ENCODE measurements around the gene RAB15. TPM values are rescaled to one million over a fixed set of nuclear protein-coding genes. Genes with fewer than 3 reads are reported as not detected.
A peak's percentile ranks its signal among the peaks of the same experiment; 100 is the strongest.

RAB15 gene
- total RNA-seq: 16.5 and 17.9 TPM in 2 replicates
- long read RNA-seq, partial matches to known transcripts: 0 of 3 reads
- long read RNA-seq, other reads (novel, unspliced or antisense): 3 of 3 reads

DNA sequence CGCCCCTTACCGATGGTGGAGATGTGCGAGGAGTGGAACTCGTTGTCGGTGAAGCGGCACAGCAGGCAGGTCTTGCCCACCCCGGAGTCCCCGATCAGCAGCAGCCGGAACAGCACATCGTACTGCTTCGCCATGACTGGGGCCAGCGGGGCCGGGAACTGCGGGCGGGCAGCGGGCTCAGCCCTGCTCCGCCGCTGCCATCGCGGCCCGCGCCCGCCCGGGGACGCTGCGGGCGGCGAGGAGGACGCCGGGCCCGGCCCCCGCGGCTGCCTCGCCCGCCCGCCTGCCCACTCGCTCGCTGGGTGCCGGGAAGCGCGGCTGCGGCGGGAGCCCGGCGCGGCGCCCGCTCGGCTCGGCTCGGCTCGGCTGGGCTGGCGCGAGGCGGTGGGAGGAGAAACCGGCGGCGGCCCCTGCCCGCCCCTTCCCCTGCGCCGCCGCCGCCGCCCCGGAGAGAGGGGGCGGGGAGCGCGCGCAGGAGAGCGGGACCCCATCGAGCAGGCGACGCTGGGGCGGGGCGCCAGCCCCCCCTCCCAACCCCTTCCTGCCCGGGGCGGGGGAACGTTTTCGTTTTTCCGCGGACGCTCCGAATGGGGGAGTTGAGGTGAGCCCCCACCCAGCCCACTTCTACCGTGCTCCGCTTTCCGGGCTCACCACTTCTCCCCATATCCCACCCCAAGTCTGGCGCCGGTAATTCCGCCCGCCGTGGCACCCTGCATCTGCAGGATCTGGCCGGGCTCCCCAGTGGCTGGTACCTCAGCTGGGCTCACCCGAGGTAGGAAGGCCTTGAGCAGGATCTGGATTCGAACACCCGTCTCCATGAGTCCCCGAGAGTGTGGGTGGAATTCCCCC, at the start of gene RAB15:
TSS of gene RAB15 (minus strand) at position 394 of the 849 bp plus-strand sequence. CDS start at position 134, 260 bp downstream.
- no peak within 1 kb of the TSS for H3K27ac Mint-ChIP-seq (ENCODE audit: unreplicated experiment)
- peak within 1 kb of the TSS; percentile 90 for H3K4me3 Mint-ChIP-seq
- H3K36me3 Mint-ChIP-seq (ENCODE audit: low read depth): no peaks in the 10 kb centered on the region
- TF ChIP-seq CTCF (conservative IDR thresholded peaks at IDR 0.05): no peak
- peaks cover 12% of the 10 kb centered on the region for H3K4me1 Mint-ChIP-seq
- peak; percentile 43 for DNase-seq (ENCODE audit: low read depth, low spot score)
- H3K27me3 Mint-ChIP-seq (ENCODE audit: low read depth): peaks cover 26% of the 10 kb centered on the region
- H3K9me3 Mint-ChIP-seq: no peaks in the 10 kb centered on the region

GRCh38 chr14:65019944-65020566, 47.9 kb upstream of the RAB15 start:
- Mint-ChIP-seq H3K9me3 (no peaks in the 10 kb centered on the region), H3K27ac (ENCODE audit: unreplicated experiment) (no peak overlapping the region), H3K4me1 (peaks cover 23% of the 10 kb centered on the region), H3K36me3 (ENCODE audit: low read depth) (peaks cover 2% of the 10 kb centered on the region), H3K4me3 (no peak overlapping the region), H3K27me3 (ENCODE audit: low read depth) (no peaks in the 10 kb centered on the region)
- TF ChIP-seq CTCF (conservative IDR thresholded peaks at IDR 0.05): peak; percentile 83
- DNase-seq (ENCODE audit: low read depth, low spot score): peak; percentile 24

DNA sequence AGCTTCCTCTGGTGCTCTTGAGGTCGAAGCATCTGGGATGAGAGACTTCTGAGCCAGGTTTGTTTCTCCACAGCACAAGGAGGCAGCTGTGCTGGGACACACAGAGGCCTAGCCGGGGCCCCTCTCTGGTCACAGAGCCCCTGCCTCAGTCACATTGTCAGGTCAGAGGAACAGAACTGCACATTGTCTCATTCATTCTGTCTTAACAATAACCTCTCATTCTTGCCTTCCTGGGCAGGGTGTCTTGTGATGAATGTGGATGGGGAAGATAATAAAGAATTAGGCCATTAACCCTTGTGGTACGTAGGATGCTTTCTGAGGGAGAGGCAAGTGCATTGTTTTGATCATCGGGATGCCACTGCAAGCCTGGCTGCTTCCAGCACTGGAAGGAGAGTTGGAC, 44.3 kb upstream of the RAB15 start:
- Mint-ChIP-seq H3K9me3 (no peaks in the 10 kb centered on the region), H3K27me3 (ENCODE audit: low read depth) (no peaks in the 10 kb centered on the region)
- TF ChIP-seq CTCF (conservative IDR thresholded peaks at IDR 0.05): no peak

GRCh38 chr14:65015391-65015790, 43.3 kb upstream of the RAB15 start:
- Mint-ChIP-seq H3K4me1 (peaks cover 23% of the 10 kb centered on the region), H3K36me3 (ENCODE audit: low read depth) (peaks cover 2% of the 10 kb centered on the region), H3K27me3 (ENCODE audit: low read depth) (no peaks in the 10 kb centered on the region), H3K27ac (ENCODE audit: unreplicated experiment) (no peak overlapping the region), H3K4me3 (no peak overlapping the region), H3K9me3 (no peaks in the 10 kb centered on the region)
- no peak for TF ChIP-seq CTCF (conservative IDR thresholded peaks at IDR 0.05)
- DNase-seq (ENCODE audit: low read depth, low spot score): no peak

More for the DNA sequence above, 44.3 kb upstream of the RAB15 start:
- peak overlapping the region; percentile 78 for H3K27ac Mint-ChIP-seq (ENCODE audit: unreplicated experiment)
- H3K36me3 Mint-ChIP-seq (ENCODE audit: low read depth): peaks cover 2% of the 10 kb centered on the region
- H3K4me3 Mint-ChIP-seq: peak overlapping the region; percentile 7
- no peak for DNase-seq (ENCODE audit: low read depth, low spot score)
- H3K4me1 Mint-ChIP-seq: peaks cover 23% of the 10 kb centered on the region

DNA sequence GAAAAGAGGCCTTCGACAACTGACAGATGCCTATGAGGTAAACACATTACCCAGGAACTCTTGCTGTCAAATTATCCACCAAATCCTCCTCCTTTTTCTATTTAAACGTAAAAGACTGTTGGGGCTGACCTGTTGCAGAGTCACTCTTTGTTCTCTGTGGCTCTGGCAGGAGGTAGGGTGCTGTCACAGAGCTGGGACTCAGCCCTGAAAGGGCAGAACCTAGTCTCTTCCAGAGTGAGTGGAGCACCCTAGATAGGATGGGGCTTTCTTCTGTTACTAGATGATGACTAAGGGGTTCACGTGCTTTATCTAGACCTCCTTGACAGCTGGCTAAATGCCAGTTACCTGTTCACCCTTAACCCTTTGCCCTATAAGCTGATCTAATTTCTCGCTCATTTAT, 40.2 kb upstream of the RAB15 start:
- DNase-seq (ENCODE audit: low read depth, low spot score): no peak
- no peak overlapping the region for H3K4me3 Mint-ChIP-seq
- H3K9me3 Mint-ChIP-seq: no peaks in the 10 kb centered on the region
- peaks cover 5% of the 10 kb centered on the region for H3K36me3 Mint-ChIP-seq (ENCODE audit: low read depth)
- no peak for TF ChIP-seq CTCF (conservative IDR thresholded peaks at IDR 0.05)
- peak overlapping the region; percentile 69 for H3K27ac Mint-ChIP-seq (ENCODE audit: unreplicated experiment)
- H3K27me3 Mint-ChIP-seq (ENCODE audit: low read depth): no peaks in the 10 kb centered on the region
- peaks cover 22% of the 10 kb centered on the region for H3K4me1 Mint-ChIP-seq

Data from neural crest cell (in vitro differentiated cells).